ENCODE data around the gene DGLUCY.

- TF ChIP-seq TOX (CRISPR knock-in tag; IDR thresholded peaks at IDR 0.05; ENCODE audit: borderline replicate concordance): no peak
- TF ChIP-seq ZNF565 (CRISPR knock-in tag; conservative IDR thresholded peaks at IDR 0.05; ENCODE audit: low read depth): no peak
Measured at GRCh38 chr14:91253795-91254323, 140.0 kb downstream of the DGLUCY start.

All from SK-N-SH treated with all-trans-retinoic acid at 6 μM for 48 hours (cell line).